ELF-1 (cell line): Measurements from ENCODE around the gene AVL9.

ENCODE experiments used
- DNase-seq: peaks from one replicate; pipeline ENCODE4 v3.0.0-alpha.2; 2016; ENCODE audit warnings: low read depth, low spot score

AVL9 gene

DNA sequence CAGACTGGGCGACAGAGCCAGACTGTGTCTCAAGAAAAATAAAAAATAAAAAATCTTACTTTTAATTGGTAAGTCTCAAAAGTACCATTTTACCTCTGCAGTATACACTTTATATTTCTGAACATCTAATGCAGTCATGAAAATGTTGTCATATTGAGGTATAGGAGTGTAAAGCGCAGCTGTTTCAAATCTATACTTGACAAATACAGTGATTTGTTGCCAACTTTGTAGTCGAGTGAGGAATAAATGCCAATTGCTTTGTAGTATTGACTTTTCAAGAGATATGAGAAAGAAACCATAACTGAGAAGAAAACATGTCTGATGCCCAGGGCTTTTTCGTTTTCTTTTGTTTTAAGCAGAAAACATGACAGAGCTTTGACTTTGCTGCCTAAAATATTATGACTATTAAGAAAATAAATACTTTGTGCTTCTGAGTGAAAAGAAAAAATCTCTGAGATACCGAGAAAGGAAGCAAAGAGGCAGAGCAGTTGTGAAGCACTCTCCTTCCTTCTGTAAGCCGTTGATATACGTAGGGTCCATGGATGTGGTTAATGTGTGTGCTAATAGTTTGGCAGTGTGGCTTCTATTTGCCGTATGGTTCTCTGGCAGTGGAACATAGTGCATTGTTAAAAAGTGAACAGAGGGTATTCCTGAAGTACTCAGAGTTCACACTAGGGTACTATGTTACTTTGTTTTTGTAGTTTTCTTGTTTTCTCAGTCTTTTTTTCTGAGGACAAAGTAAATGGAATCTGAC lies 38.2 kb downstream of the AVL9 start:
- no peak for DNase-seq

DNA sequence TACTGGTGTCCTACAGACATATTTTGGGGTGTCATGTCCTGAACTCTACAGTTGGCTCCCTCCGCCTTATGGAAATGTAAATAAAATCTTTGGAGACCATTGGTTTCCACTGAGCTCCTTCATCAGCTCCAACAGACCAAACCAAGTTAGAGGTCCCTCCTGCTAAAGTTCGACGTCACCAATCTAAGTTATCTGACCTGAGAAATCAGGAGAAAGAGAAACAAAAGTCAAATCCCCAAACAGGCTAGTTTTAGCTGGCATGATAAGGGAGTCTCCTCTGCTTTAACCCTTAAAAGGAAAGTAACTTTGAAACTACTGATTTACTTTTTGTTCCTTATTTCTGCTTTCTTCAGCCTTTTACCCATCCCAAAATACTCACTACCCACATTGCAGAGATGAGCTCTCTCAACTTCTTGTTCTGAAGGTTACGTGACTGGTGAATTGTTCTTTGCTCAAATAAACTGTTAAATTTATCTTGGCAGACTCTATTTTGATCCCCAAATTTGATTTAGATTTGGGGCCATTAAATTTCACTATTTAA lies 39.9 kb downstream of the AVL9 start:
- DNase-seq = no peak

DNA sequence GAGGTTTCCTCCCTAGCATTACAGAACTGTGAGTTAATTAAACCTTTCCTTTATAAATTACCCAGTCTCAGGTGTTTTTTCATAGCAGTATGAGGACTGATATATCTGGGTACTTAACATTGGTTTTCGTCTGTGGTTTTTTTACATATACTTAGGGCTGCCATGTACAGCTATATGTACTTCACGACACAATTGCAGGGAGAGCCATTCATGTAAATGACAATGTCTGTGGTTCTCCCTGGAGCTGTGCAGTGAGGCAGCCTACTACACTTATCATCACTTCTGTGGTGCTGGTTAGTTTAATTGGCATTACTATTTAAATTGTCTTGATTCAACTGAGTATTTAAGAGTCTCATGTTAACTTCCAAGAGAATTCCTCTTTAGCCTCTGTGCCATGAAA lies 40.7 kb downstream of the AVL9 start:
- no peak for DNase-seq

DNA sequence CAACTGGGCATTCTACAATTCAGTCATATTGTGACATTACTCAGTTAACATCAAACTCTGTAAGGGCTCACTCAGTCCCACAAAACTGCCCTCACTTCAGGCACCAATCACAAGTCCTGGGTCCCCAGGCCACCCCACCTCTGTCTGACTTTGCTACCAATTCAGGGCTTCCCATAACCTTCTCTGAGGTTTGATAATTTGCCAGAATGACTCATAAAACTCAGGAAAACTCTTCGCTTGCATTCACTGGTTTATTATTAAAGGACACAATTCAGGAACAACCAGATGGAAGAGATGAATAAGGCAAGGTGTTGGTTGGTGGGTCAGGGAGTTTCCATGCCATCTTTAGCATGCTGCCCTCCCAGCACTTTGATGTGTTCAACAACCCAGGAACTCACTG lies 41.3 kb downstream of the AVL9 start:
- no peak for DNase-seq

DNA sequence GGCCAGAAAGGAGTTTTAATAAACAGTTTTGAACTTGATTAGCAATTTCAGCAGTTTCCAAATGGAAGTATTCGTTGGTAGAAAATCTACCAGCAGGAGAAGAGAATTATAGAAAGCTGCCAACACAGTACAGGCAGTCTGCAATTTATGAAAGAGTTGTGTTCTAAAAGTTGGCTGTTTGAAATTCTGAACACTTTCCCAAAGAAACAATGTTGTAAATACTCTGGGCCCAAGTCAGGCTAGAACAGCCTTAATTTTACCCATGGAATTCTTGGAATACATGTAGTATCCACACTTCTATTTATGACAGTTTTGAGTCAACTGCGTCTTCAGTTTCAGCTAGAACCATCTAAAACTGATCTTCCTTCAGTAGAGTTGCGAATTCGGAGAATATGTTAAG lies 42.5 kb downstream of the AVL9 start:
- no peak for DNase-seq

DNA sequence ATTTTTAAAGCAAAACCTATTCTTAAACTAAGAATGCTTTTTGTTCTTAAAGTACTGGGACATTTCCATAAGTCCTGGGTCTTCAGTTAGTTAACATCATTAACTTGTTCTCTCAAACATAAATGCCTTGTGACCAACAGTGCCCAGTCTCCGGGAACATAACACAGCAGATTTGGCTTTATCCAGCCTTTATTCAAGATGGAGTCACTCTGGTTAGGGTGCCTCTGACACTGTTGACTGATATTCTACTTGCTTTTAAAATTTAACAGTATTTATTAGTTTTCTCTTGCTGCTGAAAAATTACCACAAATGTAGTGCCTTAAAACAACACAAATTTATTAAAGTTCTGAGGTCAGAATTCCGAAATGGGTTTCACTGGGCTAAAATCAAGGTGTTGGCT lies 44.1 kb downstream of the AVL9 start:
- DNase-seq = no peak

DNA sequence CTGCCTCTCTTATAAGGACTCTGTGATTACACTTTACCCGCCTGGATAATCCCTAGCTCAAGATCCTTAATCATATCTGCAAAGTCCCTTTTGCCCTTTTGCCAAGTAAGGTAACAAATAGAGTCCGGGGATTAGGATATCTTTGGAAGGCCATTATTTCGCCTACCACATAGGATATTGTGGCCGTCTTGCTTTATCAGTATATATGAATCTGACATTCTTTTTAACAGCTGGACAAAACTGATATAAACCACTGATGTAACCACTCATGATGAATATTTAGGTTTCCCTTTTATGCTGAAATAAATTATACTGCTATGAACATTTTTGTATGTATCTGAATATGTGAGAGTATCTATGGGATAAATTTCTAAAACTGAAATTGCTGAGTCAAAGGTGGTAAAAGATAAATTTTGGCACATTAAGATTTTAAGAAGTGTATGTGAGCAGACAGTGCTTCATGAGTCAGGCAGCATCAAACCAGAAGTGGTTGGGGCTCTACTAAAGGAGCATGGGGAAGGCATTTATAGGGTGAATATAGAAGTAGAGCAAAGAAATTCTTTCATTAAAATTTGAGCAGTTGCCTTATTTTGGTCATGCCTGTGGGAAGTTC lies 44.7 kb downstream of the AVL9 start:
- no peak for DNase-seq

DNA sequence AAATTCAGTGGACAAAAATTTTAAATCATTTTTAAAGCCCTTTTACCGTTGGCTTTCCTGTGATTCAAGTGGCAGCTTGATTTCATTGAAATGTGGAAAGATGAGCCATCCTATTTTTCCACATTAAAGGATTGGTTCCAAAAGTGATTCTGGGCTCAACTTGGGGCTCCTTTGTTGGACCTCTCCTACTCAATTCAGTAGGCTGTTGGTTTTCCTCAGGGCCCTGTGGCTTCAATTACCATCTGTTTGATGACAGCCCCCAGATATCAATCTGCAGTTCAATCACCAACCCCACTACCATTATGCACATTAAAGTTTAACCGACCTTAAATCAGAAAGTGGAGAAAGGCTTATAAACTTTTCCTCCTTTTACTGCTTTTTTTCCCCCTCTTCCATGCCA lies 47.3 kb downstream of the AVL9 start:
- no peak for DNase-seq

DNA sequence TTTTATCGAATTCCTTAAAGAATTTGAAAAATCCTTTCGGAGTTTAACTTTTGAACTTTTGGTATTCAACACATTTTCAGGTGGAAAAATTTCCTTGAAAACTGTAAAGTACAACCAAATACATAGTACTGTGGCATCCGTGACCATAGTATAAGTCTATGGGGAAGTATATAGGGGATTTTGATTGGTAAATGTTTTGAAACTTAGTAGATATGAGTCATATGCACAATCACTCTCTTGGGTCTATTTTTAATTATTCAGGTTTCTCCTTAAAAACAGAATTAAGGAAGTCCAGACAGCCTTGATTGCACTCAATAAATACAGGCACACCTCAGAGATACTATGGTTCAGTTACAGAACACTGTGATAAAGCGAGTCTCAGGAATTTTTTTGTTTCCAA lies 64.2 kb downstream of the AVL9 start:
- no peak for DNase-seq

DNA sequence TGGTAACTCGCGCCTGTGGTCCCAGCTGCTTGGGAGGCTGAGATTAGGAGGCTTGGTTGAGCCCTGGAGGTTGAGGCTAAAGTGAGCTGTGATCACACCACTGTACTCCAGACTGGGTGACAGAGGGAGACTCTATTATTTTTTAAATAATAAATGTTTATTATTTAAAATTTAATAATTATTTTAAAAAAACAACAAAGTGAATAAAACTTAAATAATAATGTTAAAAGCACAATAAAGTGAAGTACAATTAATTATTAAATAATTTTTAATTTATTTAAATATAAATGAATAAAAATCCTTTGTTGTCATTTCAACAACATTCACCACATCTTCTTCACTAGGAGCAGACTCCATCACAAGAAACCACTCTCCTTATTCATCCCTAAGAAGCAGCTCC lies 64.8 kb downstream of the AVL9 start:
- DNase-seq = no peak

DNA sequence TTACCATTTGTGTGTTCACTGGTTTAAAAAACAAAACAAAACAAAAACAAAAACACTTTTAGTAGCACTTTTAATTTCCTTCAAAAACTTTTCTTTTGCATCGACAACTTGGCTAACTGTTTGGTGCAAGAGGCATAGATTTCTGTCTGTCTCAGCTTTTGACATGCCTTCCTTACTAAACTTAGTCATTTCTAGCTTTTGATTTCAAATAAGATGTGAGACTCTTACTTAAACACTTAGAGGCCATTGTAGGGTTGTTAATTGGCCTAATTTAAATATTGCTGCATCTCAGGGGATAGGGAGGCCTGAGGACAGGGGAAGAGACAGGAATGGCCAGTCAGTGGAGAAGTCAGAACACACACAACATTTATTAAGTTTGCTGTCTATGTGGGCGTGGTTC lies 66.3 kb downstream of the AVL9 start:
- no peak for DNase-seq

DNA sequence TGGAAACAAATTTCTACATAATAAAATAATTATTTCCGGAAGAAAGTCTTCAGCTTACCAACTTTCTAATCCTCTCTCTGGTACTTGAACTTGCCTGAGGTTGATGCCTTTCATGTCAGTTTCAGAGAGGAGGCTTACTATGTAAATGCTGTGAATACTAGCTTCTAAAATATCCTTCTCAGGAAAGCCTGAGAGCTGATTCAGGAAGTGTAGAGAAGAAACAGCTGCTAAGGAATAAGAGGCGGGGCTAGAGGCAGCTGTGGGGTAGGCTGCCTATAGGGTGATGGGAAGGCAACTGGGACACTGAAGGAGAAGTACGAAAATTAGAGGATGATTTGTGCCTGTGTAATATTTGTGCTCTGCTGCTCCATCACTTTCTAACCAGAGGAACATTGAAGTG lies 69.3 kb downstream of the AVL9 start:
- DNase-seq = no peak

DNA sequence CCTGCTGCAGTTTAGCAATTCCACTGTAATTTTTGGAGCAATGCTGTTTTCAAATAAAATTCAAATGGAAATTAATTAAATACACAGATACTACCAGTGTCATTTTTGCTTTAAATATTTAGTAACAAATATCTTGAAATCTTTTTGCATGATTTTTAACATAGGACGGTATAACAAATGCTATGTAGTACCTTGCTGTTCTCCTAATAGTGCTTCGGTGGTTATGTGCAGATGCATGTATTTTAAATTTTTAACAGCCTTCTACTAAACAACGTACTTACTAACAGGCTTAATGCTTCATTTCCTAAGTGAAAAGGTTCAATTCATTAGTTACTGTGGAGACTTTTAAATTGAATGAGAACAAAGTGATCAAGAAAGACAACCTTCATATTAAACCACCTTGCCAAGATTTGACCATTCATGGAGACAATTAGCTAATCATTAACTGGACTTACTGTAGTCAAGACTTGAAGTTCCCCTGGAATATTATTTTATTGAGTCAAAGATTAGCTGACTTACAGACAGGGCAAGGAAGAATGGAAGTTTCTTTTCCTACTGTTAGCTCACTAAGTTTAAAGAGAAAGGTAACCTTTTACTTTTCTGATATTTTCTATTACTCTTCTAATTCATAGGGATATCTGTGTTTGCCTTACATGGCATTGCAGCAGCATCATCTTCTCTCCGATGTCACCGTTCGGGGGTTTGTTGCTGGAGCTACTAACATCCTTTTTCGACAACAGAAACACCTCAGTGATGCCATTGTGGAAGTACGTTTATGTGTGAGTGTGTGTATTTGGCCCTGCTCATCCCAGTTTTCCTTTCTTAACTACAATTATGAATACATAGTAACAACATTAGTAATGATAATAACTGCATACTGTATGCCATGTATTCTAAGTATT lies 74.3 kb downstream of the AVL9 start:
- DNase-seq = no peak

DNA sequence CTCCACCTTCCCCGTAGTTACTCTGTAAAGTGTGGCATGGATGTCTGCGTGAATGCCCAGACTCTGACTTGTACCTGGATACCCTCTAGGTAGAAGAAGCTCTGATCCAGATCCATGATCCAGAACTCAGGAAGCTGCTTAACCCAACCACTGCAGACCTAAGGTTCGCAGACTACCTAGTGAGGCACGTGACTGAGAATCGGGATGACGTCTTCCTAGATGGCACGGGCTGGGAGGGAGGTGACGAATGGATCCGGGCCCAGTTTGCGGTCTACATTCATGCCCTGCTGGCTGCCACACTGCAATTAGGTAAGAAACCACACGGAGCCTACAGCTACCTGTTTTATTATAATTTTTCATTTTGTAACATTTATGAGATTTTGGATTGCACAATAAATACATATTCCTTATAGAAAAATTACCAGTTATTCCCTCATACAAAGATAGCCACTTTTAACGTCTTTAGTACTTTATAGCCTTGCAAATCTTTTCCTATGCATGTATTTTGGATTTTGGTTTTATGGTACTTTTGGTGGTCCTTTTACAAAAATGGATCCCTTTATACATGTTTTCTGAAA lies 77.9 kb downstream of the AVL9 start:
- no peak for DNase-seq

DNA sequence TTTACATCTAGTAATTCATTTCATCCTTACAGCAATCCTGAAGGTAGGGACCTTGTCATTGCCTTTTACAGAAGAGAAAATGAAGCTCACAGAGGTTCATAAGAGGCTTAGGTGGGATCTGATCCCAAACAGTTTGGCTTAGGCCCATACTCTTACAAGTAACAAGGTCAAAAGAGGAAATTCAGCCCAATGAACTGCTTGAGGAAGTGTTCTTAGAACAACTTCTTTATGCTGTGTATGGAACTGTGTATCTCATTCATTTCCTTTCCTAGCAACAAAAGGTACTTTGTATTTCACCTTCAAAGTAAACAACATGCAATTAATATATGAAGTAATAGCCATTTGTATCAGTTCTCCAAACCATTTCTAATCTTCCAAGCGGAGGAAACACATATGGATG lies 79.3 kb downstream of the AVL9 start:
- no peak for DNase-seq

DNA sequence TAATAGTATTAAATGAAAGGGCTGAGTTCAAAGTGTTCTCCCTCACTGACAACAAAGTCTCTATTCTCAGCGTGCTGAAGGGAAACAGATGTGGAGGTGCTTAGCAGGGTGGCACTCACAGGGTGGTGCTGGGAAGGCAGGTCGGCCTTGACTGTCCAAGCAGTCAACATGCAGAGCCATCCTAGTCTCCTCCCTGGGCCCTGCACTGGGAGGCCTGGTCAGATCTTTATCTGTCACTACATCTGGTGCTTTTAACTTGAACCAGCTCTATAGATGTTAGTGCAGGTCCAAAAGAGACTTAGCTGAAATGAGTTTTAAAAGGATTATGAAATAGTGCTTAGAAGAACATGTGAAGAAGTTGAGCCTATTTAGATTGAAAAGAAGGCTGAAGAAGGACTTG lies 82.1 kb downstream of the AVL9 start:
- DNase-seq = no peak

DNA sequence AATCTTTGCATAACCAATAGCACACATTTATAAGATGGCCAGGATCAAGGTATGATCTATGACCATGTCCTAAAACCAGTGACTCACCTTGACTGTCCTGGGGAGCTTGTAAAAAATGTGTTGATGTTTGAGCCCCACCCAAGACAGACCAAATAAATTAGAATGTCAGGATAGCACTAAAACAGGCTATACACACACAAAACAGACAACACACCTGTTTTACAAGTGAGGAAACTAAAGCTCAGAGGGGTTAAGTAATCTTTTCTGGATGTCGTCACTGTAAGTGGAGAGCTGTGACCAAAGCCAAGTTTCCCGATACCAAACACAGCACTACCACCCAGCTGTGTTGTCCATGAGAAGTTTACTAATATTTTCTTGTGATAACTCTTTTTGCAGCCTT lies 84.5 kb downstream of the AVL9 start:
- DNase-seq = no peak

DNA sequence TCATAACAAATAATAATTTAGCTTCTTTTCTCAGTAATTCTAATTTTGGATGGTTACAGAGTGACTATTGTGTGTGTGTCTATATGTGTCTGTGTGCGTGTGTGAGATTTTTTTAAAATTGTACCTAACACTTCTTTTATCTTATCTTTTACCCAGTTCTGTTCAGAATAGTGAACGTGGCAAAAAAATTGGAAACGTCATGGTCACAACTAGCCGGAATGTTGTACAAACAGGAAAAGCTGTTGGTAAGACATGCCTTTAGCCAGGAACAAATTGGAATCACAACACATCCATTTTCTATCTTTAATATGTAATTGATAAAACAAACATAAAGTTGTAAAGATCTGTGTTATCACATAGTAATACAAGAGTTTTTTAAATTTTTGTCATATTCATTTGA lies 85.4 kb downstream of the AVL9 start:
- no peak for DNase-seq

DNA sequence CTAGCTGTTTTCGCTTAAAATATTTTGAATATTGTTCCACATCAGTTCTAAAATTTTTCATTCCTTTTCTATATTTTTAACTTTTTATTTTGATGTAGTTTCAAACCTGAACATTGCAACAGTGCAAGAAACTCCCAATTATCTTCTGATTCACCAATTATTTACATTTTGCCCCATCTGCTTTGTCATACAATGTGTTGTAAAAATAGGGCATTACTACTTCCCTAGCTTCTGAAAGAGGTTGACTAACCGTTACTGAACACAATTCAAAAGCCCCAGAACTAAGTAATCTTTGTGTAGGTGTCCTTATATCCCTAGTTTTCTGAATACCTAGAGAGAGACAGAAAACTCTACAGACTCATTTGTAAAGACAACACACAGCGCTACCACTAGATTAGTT lies 86.7 kb downstream of the AVL9 start:
- DNase-seq = no peak

DNA sequence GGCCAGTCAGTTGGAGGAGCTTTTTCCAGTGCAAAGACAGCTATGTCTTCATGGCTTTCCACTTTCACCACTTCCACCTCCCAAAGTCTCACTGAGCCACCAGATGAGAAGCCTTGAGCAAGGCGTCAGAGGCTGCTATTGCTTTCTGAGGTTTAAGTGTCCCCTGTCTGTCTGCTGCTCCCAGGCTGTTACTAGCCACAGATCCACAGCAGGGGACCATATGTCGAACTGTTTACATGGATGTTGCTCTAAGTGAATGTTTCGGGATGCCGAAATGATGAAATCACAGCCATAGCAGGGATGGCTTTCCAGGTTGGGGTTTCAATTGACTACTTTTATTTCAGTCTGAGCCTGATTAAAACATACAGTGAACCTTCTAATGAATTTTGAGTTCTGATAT lies 88.5 kb downstream of the AVL9 start:
- DNase-seq = no peak

DNA sequence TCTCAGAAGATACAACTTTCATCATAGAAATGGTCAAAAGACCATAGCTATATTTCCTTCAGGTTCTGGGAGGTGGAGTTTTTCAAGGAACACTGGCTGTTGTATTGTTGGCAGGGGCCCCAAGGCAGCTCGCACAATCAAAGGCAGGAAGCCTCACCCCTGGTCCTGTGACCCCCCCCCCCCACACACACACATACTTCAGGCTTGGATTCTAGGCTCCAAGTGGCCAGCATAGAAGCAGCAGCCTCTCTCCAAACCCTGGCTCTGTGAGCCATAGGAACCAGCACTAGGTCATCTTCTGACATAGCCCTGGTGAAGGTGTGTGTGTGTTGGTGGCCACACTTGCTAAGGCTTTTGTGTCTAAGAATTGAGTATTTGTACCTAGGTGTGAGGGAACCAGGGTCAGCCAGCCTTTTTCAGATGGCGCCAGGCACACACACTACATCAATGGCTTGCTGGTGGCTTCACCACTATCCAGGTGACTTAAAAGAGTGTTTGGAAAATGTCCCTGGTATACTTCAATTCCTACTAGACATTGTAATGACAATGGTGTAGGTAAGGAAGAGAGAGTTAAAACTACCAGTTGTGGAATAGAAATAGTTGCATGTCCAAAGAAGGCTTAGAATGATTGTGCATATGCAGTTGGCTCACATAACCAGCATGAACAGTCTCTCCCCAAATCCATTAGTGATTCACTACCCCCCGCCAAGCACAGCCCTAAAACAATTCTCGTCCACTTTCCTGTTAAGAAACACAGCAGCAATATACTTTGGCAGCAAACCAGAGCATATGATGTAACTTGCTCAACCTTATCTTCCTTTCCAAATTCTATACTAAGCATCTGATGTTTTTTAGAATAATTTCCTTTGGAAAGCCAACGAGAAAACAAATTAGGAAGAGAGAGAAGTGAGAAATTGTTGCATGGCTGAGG lies 91.3 kb downstream of the AVL9 start:
- no peak for DNase-seq
